ENCODE results near the gene ZFHX2. TPM values are rescaled to one million over a fixed set of nuclear protein-coding genes. Genes with fewer than 3 reads are reported as not detected.

ZFHX2 gene
- 1.3 TPM for total RNA-seq

GRCh38 chr14:23551266-23552028 is at the start of gene ZFHX2:
Gene ZFHX2, minus strand, starts transcription at chr14:23551765. Its CDS starts 16,440 bp downstream, at chr14:23535325.

DNA sequence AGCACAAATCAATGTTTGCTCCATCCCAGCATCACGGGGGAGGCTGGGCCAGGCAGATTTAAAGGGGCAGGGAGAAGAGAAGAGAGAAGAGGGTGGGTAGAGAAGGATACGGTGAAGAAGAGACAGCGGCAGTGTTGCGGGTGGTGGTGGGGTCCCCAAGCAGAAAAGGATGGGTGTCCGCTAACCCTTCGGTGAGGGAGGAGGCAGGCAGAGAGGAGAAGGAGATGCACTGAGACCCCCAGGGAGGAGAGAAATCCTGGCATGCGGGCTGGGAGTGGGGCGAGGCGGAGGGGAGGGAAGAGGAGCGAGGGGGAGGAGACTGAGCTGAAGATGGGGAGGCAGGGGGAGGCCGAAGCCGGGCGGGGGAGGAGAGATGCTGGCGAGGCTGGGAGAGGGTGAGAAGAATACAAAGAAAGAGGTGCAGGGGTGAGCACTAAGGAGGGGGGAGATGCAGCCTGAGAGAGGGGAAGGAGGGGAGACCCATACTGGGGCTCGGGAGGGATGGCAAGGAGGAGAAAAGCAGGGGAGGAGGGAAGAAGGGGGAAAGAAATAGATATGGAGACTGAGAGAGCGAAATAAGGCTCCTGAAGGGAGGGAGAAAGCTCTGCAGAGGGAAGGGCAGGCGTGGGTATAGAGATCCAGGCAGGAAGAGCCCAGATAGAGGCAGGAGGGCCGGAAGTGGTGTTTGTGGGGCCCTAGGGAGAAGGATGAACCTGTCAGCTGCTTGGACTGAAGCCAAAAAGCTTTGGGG is 27.2 kb upstream of the ZFHX2 start, which contains the start of gene JPH4:
JPH4 (minus strand) TSS at position 231 of the 751 bp plus-strand sequence. CDS start 1,337 bp downstream, outside the sequence.

GRCh38 chr14:23567186-23568020 is 15.8 kb upstream of the ZFHX2 start, which contains the start of gene AP1G2:
Gene AP1G2, minus strand, starts transcription at chr14:23567791. Its CDS starts 477 bp downstream, at chr14:23567314.

GRCh38 chr14:23555882-23556699 is 4.5 kb upstream of the ZFHX2 start, which contains the start of gene THTPA:
Gene THTPA, plus strand, starts transcription at chr14:23556271. Its CDS starts 487 bp downstream, at chr14:23556758.

Other genes with a start within 250 kb of the ZFHX2 start
- 10.8 TPM for gene PPP1R3E, start 248.9 kb downstream of the ZFHX2 start, total RNA-seq
- 33.3 TPM for gene BCL2L2, start 244.9 kb downstream of the ZFHX2 start, total RNA-seq
- 87.1 TPM for gene PABPN1, start 230.3 kb downstream of the ZFHX2 start, total RNA-seq
- 81.9 TPM for gene SLC22A17, start 198.9 kb downstream of the ZFHX2 start, total RNA-seq
- gene EFS, start 186.6 kb downstream of the ZFHX2 start, total RNA-seq: 35.5 TPM
- not detected for gene IL25, start 179.0 kb downstream of the ZFHX2 start, total RNA-seq
- 3.7 TPM for gene CMTM5, start 174.7 kb downstream of the ZFHX2 start, total RNA-seq
- gene MYH6, start 143.5 kb downstream of the ZFHX2 start, total RNA-seq: 0.64 TPM
- 55.8 TPM for gene MYH7, start 116.1 kb downstream of the ZFHX2 start, total RNA-seq
- gene NGDN, start 82.1 kb downstream of the ZFHX2 start, total RNA-seq: 38.9 TPM
- gene THTPA, start 4.5 kb upstream of the ZFHX2 start, total RNA-seq: 23.4 TPM
- gene AP1G2, start 16.0 kb upstream of the ZFHX2 start, total RNA-seq: 51.7 TPM
- 6.2 TPM for gene JPH4, start 27.0 kb upstream of the ZFHX2 start, total RNA-seq
- 90.6 TPM for gene DHRS2, start 84.6 kb upstream of the ZFHX2 start, total RNA-seq

Measured in metanephros (tissue), 1 donor.